Aorta (tissue), 5 donors: ENCODE data around the gene ADGRA3. TPM values are rescaled to one million over a fixed set of nuclear protein-coding genes. Genes with fewer than 3 reads are reported as not detected.

Experiments
- ATAC-seq: fragments of 200-7000 bp; cut with Tn5 transposase; one replicate; pipeline ENCODE4 v1.9.1; 2022; ENCODE audit warnings: moderate library complexity; ENCODE audit not compliant: low FRiP score
- DNase-seq, 2 donors: peaks; one replicate each; pipeline ENCODE4 v3.0.0-alpha.2; 2020
- H3K27ac ChIP-seq, 2 donors: one replicate each; pipeline ENCODE4 v1.5.1; 2013; ENCODE audit warnings: low read length in 2 of 2, mild to moderate bottlenecking in 2 of 2, moderate library complexity in 2 of 2, control low read depth in 1 of 2, inconsistent platforms in 1 of 2, low read depth in 1 of 2
- H3K27me3 ChIP-seq, 2 donors: one replicate each; pipeline ENCODE4 v1.6.1; 2013; ENCODE audit warnings: control low read depth in 1 of 2, low read length in 1 of 2, mild to moderate bottlenecking in 1 of 2, moderate library complexity in 1 of 2; ENCODE audit not compliant: insufficient read depth in 2 of 2, control insufficient read depth in 1 of 2
- H3K36me3 ChIP-seq, 2 donors: one replicate each; pipeline ENCODE4 v1.6.1; 2013; ENCODE audit warnings: control low read depth in 1 of 2, low read length in 1 of 2, mild to moderate bottlenecking in 1 of 2; ENCODE audit not compliant: insufficient read depth in 2 of 2, control insufficient read depth in 1 of 2
- H3K4me1 ChIP-seq, 2 donors: one replicate each; pipeline ENCODE4 v1.6.1; 2013; ENCODE audit warnings: low read length in 2 of 2, control low read depth in 1 of 2, mild to moderate bottlenecking in 1 of 2, moderate library complexity in 1 of 2; ENCODE audit not compliant: insufficient read depth in 2 of 2, control insufficient read depth in 1 of 2
- H3K4me3 ChIP-seq, 2 donors: one replicate each; pipeline ENCODE4 v1.5.1; 2013; ENCODE audit warnings: low read length in 2 of 2, control low read depth in 1 of 2, mild to moderate bottlenecking in 1 of 2
- H3K9me3 ChIP-seq: one replicate; pipeline ENCODE4 v1.6.1; 2013; ENCODE audit warnings: mild to moderate bottlenecking, low read length; ENCODE audit not compliant: control insufficient read depth
- WGBS, 2 donors: extraction: QIAGEN DNeasy Blood & Tissue Kit; methylation state at CpG; one replicate each; pipeline ENCODE4 v1.1.7; 2013; 5-methylcytosine and 5-hydroxymethylcytosine counted together
- intact Hi-C, 2 donors: fragments of 100-400 bp; cut with DNase I; formaldehyde crosslinking; loops; one replicate each; pipeline versions ENCODE4 v1.14.2 to v1.15.0; 2022
- polyA plus RNA-seq, 2 donors: library from polyadenylated mRNA; stranded (reverse); fragments of 200-250 nt; gene quantifications; one replicate each; pipeline ENCODE4 v1.2.3, GENCODE V29; 2013
- total RNA-seq, 2 donors: library from RNA; stranded (reverse); fragmentation: NEBNext Ultra II Directional; extraction: Animal tissue kit (Norgen Biotek cat#: 25700); gene quantifications; one replicate each; pipeline ENCODE4 v1.2.1, GENCODE V29; 2021
- donor health status: healthy with polysubstance abuse.
- donor health status: Bipolar disorder and iron deficiency.
- donor health status: DM: no; HTN: no; CAD: no.
- donor health status: DM: no; HTN: no; CAD: no.
- donor health status: DM: yes; HTN: yes; CAD: no.

ADGRA3 gene
- total and polyA plus RNA-seq, 4 donors: 6.6 to 22.5 (median 14.2) TPM

GRCh38 chr4:22502895-22503814 is 12.7 kb downstream of the ADGRA3 start:
- DNase-seq (no peak), ATAC-seq (no peak)
- Histone ChIP-seq H3K36me3 (no peaks in the 10 kb centered on the region), H3K9me3 (no peaks in the 10 kb centered on the region), H3K27ac (no peak overlapping the region), H3K27me3 (no peaks in the 10 kb centered on the region), H3K4me1 (peaks cover 0 to 2% of the 10 kb centered on the region in 2 donors), H3K4me3 (no peak overlapping the region)
- WGBS, 2 donors: 98% methylated on average over 3 of the region's 3 CpGs
- intact Hi-C loops: no loop called here

DNA sequence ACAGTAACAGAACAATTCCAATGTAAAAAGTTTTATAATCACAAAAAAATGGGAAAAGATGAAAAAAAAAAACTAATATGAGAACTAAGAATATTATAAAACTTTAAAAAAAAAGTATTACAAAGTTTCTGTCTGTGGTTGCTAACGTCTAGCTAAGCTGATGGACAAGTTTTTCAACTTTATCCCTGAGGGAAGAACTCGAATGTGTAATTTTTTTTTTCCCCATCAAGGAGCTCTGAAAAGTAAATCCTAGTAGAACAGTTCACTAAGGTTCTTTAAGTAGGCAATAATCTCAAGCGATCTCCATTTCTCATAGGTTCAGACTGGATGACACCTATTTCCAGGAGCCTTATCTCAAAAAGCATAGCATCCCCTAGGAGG is 14.2 kb downstream of the ADGRA3 start:
- no peaks in the 10 kb centered on the region for H3K27me3 ChIP-seq
- H3K4me1 ChIP-seq: peaks cover 0 to 2% of the 10 kb centered on the region in 2 donors
- 60 to 62% methylated on average over 3 of the region's 3 CpGs for WGBS, 2 donors
- H3K36me3 ChIP-seq: no peaks in the 10 kb centered on the region
- H3K27ac ChIP-seq: no peak overlapping the region
- no peak for ATAC-seq
- H3K9me3 ChIP-seq: no peaks in the 10 kb centered on the region
- no peak for DNase-seq
- intact Hi-C loops: no loop called here
- no peak overlapping the region for H3K4me3 ChIP-seq

DNA sequence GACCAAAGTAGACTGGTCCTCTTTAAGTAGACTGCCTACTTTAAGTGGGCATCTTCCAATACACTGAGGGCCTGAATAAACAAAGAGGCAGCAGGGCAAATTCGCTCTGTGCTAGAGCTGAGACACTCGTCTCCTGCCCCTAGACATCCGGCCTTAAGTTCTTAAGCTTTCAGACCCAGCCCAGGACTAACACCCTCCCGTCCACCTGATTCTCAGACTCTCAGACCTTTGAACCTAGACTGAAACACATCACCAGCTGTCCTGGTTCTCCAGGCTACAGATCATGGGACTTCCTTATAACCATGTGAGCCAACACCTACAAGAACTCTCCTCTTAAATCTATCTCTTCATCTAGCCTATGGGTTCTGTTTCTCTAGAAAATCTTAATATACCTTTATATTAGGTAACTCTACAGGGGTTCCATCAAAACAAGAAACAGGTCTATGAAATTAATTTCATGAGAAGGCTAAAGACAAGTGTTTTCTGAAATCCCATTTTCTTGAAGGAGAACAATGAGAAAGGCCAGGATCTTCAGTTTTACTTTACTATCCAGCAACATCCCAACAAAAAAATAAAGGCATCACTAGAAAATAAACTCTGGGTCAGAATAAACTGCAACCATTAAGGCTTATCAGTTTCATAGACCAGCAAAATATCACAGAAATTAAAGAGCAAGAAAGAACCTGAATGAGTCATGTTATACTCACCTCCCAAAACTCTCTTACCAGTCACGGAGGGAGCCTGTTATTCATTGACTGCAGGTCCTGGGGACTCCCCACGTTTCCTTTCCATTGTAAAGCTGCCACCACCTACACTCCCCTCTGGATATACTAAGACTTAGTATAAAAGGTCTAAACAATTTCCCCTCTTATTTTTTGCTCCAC is 14.8 kb downstream of the ADGRA3 start:
- WGBS, 2 donors: 77 to 79% methylated on average over 6 of the region's 6 CpGs
- intact Hi-C loops: no loop called here
- Histone ChIP-seq H3K9me3 (no peaks in the 10 kb centered on the region), H3K4me3 (no peak overlapping the region), H3K36me3 (no peaks in the 10 kb centered on the region), H3K27ac (no peak overlapping the region), H3K27me3 (no peaks in the 10 kb centered on the region), H3K4me1 (peaks cover 0 to 2% of the 10 kb centered on the region in 2 donors)
- ATAC-seq: no peak
- DNase-seq: no peak

GRCh38 chr4:22500128-22500611 is 15.7 kb downstream of the ADGRA3 start:
- DNase-seq: no peak
- no peak for ATAC-seq
- no peak overlapping the region for H3K27ac ChIP-seq

GRCh38 chr4:22498866-22499265 is 17.0 kb downstream of the ADGRA3 start:
- H3K27ac ChIP-seq: no peak overlapping the region

More at GRCh38 chr4:22500128-22500611, 15.7 kb downstream of the ADGRA3 start:
- intact Hi-C loops: no loop called here
- Histone ChIP-seq H3K4me1 (peaks cover 0 to 2% of the 10 kb centered on the region in 2 donors), H3K27me3 (no peaks in the 10 kb centered on the region), H3K36me3 (no peaks in the 10 kb centered on the region), H3K4me3 (no peak overlapping the region), H3K9me3 (no peaks in the 10 kb centered on the region)
- 69 to 79% methylated on average over 8 of the region's 8 CpGs for WGBS, 2 donors

GRCh38 chr4:22496165-22496813 is 19.6 kb downstream of the ADGRA3 start:
- no peak for DNase-seq
- 90 to 96% methylated on average over 6 of the region's 6 CpGs for WGBS, 2 donors
- H3K4me3 ChIP-seq: no peak overlapping the region
- ATAC-seq: no peak
- no peak overlapping the region for H3K27ac ChIP-seq
- no peaks in the 10 kb centered on the region for H3K9me3 ChIP-seq
- no peaks in the 10 kb centered on the region for H3K27me3 ChIP-seq
- intact Hi-C loops: no loop called here
- no peaks in the 10 kb centered on the region for H3K36me3 ChIP-seq
- H3K4me1 ChIP-seq: peaks cover 0 to 2% of the 10 kb centered on the region in 2 donors

More at GRCh38 chr4:22498866-22499265, 17.0 kb downstream of the ADGRA3 start:
- 81 to 83% methylated on average over 6 of the region's 6 CpGs for WGBS, 2 donors
- Histone ChIP-seq H3K27me3 (no peaks in the 10 kb centered on the region), H3K4me3 (no peak overlapping the region), H3K4me1 (peaks cover 0 to 2% of the 10 kb centered on the region in 2 donors), H3K9me3 (no peaks in the 10 kb centered on the region), H3K36me3 (no peaks in the 10 kb centered on the region)
- intact Hi-C loops: no loop called here
- ATAC-seq: no peak
- DNase-seq: no peak

- intact Hi-C loops: no loop called here
- no peak overlapping the region for H3K27ac ChIP-seq
- no peaks in the 10 kb centered on the region for H3K27me3 ChIP-seq
- no peaks in the 10 kb centered on the region for H3K36me3 ChIP-seq
- H3K4me1 ChIP-seq: no peaks in the 10 kb centered on the region
- DNase-seq (no peak), ATAC-seq (no peak)
- no peaks in the 10 kb centered on the region for H3K9me3 ChIP-seq
- H3K4me3 ChIP-seq: no peak overlapping the region
- WGBS, 2 donors: 94 to 96% methylated on average over 5 of the region's 5 CpGs
These were observed 22.3 kb downstream of the ADGRA3 start for GRCh38 chr4:22493523-22493922.

GRCh38 chr4:22492987-22493386 is 22.9 kb downstream of the ADGRA3 start:
- Histone ChIP-seq H3K36me3 (no peaks in the 10 kb centered on the region), H3K27ac (no peak overlapping the region), H3K4me3 (no peak overlapping the region), H3K4me1 (no peaks in the 10 kb centered on the region), H3K27me3 (no peaks in the 10 kb centered on the region), H3K9me3 (no peaks in the 10 kb centered on the region)
- 94 to 99% methylated on average over 2 of the region's 2 CpGs for WGBS, 2 donors
- intact Hi-C loops: no loop called here
- DNase-seq (no peak), ATAC-seq (no peak)
